GM10266 (cell line): Measurements from ENCODE around the gene PLEKHB1.

ENCODE experiments used
- DNase-seq: peaks from one replicate; pipeline ENCODE4 v3.0.0; 2012; ENCODE audit errors: extremely low spot score
- CTCF ChIP-seq: IDR thresholded peaks from 2 replicates; pipeline ENCODE4 v1.5.1; 2012; ENCODE audit warnings: mild to moderate bottlenecking, low read depth; ENCODE audit not compliant: control insufficient read depth, insufficient read depth; ENCODE audit errors: missing control alignments

Gene PLEKHB1

DNA sequence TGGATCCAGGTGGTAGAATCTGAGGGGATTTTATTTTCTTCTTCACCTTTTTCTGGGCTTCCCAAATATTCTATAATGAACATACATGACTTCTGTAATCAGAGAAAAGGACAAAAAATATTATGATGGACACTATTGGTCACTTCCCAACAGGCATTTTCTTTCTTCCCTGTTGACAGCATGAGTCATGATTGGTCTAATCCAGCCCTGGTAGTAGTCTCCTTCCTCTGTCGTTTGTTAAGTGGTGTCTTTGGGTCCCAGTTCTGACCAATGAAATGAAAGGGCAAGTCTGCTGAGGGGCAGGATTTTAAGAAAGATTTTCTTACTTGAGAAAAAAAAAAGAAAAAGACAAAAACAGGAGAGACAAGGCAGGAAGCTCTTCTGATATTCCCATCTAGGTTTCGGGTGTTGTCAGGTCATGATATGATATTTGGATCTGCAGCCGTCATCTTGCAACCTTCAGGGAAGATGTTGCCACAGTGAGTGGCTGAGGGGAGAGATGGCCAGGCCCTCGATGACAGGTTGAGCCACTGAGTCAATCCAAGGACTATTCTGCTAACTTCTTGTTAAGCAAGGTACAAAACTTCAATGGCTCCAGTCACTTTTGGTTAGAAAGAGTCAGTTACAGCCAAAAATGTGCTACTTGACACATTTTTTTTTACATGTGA lies 23.3 kb upstream of the PLEKHB1 start:
- TF ChIP-seq CTCF, result no peak
- DNase-seq, result no peak

DNA sequence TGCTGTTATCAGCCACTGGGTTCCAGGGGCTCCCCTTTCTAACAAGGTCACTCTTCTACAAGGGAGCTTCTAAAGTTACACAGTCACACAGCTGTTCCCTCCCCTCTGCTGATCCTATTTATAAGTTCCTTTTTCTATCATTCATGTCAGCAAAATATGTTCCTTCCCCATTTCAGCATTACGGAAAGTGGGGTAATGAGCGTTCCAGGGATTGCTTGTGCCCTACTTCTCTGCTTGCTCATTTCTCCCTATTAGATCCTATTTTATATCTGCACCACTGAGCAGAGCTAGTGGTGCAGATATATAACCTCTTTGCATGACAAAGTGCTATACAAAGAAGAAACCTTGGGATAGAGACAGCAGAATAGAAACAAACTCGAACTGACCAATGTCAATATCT lies 22.7 kb upstream of the PLEKHB1 start:
- TF ChIP-seq CTCF, result no peak

DNA sequence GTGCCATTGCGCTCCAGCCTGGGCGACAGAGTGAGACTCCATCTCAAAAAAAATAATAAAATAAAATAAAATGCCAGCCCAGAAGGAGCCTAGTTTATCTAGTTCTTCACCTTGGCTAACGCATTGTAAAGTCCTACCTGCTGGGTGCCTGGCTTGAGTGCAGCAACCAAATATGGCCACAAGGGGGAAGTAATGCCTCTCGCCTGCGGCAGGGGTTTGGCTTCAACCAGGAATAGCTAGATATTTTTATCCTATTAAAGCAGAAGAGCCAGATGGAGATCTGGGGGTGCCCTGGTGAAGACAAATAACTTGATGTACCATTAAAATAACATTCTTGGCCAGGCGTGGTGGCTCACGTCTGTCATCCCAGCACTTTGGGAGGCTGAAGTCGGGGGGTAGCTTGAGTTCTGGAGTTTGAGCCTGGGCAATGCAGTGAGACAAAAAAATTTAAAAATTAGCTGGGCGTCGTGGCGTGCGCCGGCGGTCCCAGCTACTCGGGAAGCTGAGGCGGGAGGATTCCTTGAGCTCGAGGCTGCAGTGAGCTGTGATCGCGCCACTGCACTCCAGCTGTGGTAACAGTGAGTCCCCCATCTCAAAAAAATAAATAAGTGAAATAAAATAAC lies 20.6 kb upstream of the PLEKHB1 start:
- peak; percentile 79 for DNase-seq
- TF ChIP-seq CTCF, result peak; percentile 87

More for the DNA sequence above, 22.7 kb upstream of the PLEKHB1 start:
- DNase-seq, result no peak

GRCh38 chr11:73629907-73630306 lies 16.5 kb upstream of the PLEKHB1 start:
- TF ChIP-seq CTCF, result no peak
- DNase-seq, result no peak

- DNase-seq, result no peak
- no peak for TF ChIP-seq CTCF
These were observed 13.4 kb upstream of the PLEKHB1 start for GRCh38 chr11:73632996-73633395.

GRCh38 chr11:73633999-73634398 lies 12.4 kb upstream of the PLEKHB1 start:
- DNase-seq, result no peak
- no peak for TF ChIP-seq CTCF

- no peak for DNase-seq
- TF ChIP-seq CTCF, result no peak
These were observed 10.7 kb upstream of the PLEKHB1 start for GRCh38 chr11:73635721-73636120.
